SK-N-MC (cell line): ENCODE data around the gene AUTS2.

Experiments used
- EZH2 ChIP-seq: fragments of 200-600 bp; sonication (generic); IDR thresholded peaks from one replicate; pipeline ENCODE4 v1.6.1; 2017; ENCODE audit warnings: antibody characterized with exemption
- POLR2AphosphoS5 ChIP-seq: IDR thresholded peaks from 2 replicates; pipeline ENCODE4 v1.6.1; 2012; ENCODE audit warnings: mild to moderate bottlenecking, low read depth, low read length, borderline replicate concordance

- TF ChIP-seq POLR2AphosphoS5 (no peak), EZH2 (no peak)
These were observed 260.2 kb downstream of the AUTS2 start for GRCh38 chr7:69858471-69858870.
